AG04450 (cell line): ENCODE results near the gene TGM3. TPM values are rescaled to one million over a fixed set of nuclear protein-coding genes. Genes with fewer than 3 reads are reported as not detected.

ENCODE experiments used
- CTCF ChIA-PET: fragments of 300-600, 350-600 bp; formaldehyde crosslinking; extraction: SDS; loops from one replicate; lab custom pipeline; 2022; ENCODE audit warnings: antibody characterized with exemption, inconsistent platforms; lab: Charles Lee
- POLR2A ChIA-PET: fragments of 350-600 bp; formaldehyde crosslinking; extraction: SDS; loops from one replicate; lab custom pipeline; 2021; ENCODE audit warnings: antibody characterized with exemption, inconsistent platforms; lab: Yijun Ruan, JAX
- DNase-seq: peaks from one replicate; pipeline ENCODE4 v3.0.0-alpha.2; 2011; ENCODE audit warnings: low read depth, low spot score
- H3K27ac ChIP-seq: one replicate; pipeline ENCODE4 v1.5.1; 2012; ENCODE audit warnings: low read depth, low read length, control low read depth
- H3K27me3 ChIP-seq: one replicate; pipeline ENCODE4 v1.6.0; 2012; ENCODE audit warnings: low read length; ENCODE audit not compliant: control insufficient read depth, insufficient read depth
- H3K4me3 ChIP-seq: 2 replicates; pipeline ENCODE4 v1.5.1; 2011; ENCODE audit warnings: mild to moderate bottlenecking, low read depth, low read length, control low read depth
- H3K9me3 ChIP-seq: 2 replicates; pipeline ENCODE4 v1.5.1; 2012; ENCODE audit warnings: low read length; ENCODE audit not compliant: control insufficient read depth, insufficient read depth
- CTCF ChIP-seq: IDR thresholded peaks from 2 replicates; pipeline ENCODE4 v1.5.1; 2011; ENCODE audit warnings: low read depth, low read length, control low read depth, inconsistent platforms
- polyA plus RNA-seq: library from polyadenylated mRNA; depleted of rRNA; stranded (reverse); fragments of >200 nt; gene quantifications from 2 replicates; pipeline ENCODE4 v1.2.3, GENCODE V29; 2011

The TGM3 gene
- polyA plus RNA-seq, 1 experiment, result not detected

- DNase-seq, result no peak
- POLR2A ChIA-PET, result no interaction called here
- TF ChIP-seq CTCF, result no peak
- Histone ChIP-seq H3K4me3 (no peak overlapping the region), H3K9me3 (no peaks in the 10 kb centered on the region; the same call in 1 of the 2 replicates), H3K27ac (no peak overlapping the region), H3K27me3 (no peaks in the 10 kb centered on the region)
- CTCF ChIA-PET, result no interaction called here
Observed at GRCh38 chr20:2332711-2333110, 36.9 kb downstream of the TGM3 start.

- CTCF ChIA-PET, result no interaction called here
Observed at GRCh38 chr20:2333821-2334220, 38.0 kb downstream of the TGM3 start.

DNA sequence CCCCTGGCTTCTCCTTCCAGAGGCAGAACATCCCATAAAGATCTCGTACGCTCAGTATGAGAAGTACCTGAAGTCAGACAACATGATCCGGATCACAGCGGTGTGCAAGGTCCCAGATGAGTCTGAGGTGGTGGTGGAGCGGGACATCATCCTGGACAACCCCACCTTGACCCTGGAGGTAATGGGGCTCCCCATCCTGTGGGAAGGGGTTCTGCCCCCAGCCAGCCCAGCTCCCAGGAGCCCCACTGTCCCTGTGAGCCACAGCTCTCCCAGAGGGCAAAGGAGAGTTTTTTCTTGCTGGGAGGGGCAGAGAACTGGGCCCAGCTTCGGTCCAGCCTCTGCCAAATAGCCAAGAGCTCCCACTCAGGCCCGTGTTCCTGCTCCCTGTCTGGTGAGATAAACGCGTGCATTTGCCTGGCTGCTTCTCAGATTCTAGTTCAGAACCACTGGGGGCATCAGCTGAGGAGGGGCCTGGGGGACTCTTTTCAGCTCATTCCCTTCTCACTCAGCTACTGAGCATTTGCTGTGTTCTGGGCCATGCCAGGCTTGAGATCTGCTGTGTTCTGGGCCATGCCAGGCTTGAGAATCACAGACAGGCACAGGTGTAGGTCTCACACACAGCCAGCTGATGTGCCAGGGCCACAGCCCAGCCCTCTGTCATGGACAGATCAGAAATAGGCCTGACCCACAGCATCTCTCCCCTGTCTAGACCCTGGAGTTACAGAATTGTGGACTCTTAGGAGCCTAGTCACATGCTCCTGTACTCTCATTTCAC, 39.5 kb downstream of the TGM3 start:
- TF ChIP-seq CTCF, result no peak
- H3K4me3 ChIP-seq, result no peak overlapping the region
- DNase-seq, result no peak
- H3K27ac ChIP-seq, result no peak overlapping the region
- peaks cover 2% of the 10 kb centered on the region for H3K27me3 ChIP-seq
- ChIA-PET POLR2A (no interaction called here), CTCF (no interaction called here)
- H3K9me3 ChIP-seq, result no peaks in the 10 kb centered on the region; the same call in 1 of the 2 replicates

More at GRCh38 chr20:2333821-2334220, 38.0 kb downstream of the TGM3 start:
- Histone ChIP-seq H3K27ac (no peak overlapping the region), H3K9me3 (no peaks in the 10 kb centered on the region; the same call in 1 of the 2 replicates), H3K4me3 (no peak overlapping the region), H3K27me3 (peaks cover 2% of the 10 kb centered on the region)
- DNase-seq, result no peak
- no peak for TF ChIP-seq CTCF
- POLR2A ChIA-PET, result no interaction called here

DNA sequence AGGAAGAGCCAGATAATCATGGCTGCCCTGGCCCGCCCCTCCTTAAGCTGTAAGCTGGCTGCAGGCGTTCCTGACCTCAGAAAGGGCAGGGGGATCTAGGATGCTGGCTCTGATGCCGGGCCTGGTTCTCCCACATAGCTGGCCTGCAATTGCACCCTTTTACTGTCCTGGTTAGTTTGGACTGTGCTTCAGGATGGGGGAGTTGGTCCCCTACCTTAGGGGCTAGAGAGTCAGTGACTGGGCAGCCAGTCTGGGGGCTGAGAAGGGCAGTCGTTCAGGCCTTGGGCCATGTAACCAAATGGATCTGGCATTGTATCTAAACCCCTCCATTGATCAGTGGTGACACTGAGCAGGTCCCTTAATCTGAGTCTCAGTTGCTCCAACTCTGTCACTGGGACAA, 40.7 kb downstream of the TGM3 start:
- ChIA-PET CTCF (no interaction called here), POLR2A (no interaction called here)
- no peak for TF ChIP-seq CTCF
- Histone ChIP-seq H3K27ac (no peak overlapping the region), H3K9me3 (no peaks in the 10 kb centered on the region; the same call in 1 of the 2 replicates), H3K4me3 (no peak overlapping the region), H3K27me3 (peaks cover 2% of the 10 kb centered on the region)
- no peak for DNase-seq

GRCh38 chr20:2337142-2337541, 41.3 kb downstream of the TGM3 start:
- Histone ChIP-seq H3K27me3 (peaks cover 2% of the 10 kb centered on the region), H3K4me3 (no peak overlapping the region), H3K27ac (no peak overlapping the region), H3K9me3 (no peaks in the 10 kb centered on the region; the same call in 1 of the 2 replicates)
- POLR2A ChIA-PET, result no interaction called here
- DNase-seq, result no peak
- no peak for TF ChIP-seq CTCF
- CTCF ChIA-PET, result no interaction called here
